ENCODE measurements around the gene FAM124A.

DNA sequence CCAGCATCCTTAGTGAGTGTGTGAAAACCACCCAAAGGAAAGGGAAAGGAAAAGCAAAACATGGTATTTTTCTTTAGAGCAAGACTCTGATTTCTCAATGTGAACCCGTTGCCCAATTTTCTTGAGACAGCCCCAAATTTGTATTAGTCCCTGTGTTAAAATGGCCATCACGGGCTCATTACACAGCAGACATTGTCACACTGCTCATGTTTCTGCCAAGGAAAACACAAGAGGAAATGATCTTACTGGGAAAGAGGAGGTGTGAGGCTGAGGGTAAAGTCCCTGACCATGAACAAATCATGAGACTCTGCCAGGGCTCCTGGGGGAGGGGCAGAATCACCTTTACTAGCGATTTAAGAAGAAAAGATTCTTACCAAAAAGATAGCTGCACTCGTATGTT, 54.4 kb downstream of the FAM124A start:
- TF ChIP-seq CTCF (IDR thresholded peaks at IDR 0.05) (no peak), POLR2A (IDR thresholded peaks at IDR 0.05) (no peak)
